ENCODE results near the gene MKRN2OS. TPM values are rescaled to one million over a fixed set of nuclear protein-coding genes. Genes with fewer than 3 reads are reported as not detected.

The MKRN2OS gene
- total RNA-seq, 1 experiment from 2014 or later: not detected

- DNase-seq (ENCODE audit: low spot score) (no peak), ATAC-seq (no peak)
- ChIA-PET POLR2A (no interaction called here), CTCF (interaction anchor here (1.5 to 1.8 kb wide), 2 partner anchors 41 to 57 kb away, joined by 4 to 5 read pairs; no protein-coding TSS in a partner anchor)
- no peak overlapping the region for H3K27ac Mint-ChIP-seq
- peaks cover 18% of the 10 kb centered on the region for H3K36me3 Mint-ChIP-seq
- H3K27me3 Mint-ChIP-seq (ENCODE audit: low read depth): no peaks in the 10 kb centered on the region
- 0 out of 2 replicates have a peak, but pooled peaks cover 3% of the 10 kb centered on the region for H3K4me1 Mint-ChIP-seq
- H3K4me3 Mint-ChIP-seq: no peak overlapping the region
- no peaks in the 10 kb centered on the region for H3K9me3 Mint-ChIP-seq
- TF ChIP-seq, protein P1, sequence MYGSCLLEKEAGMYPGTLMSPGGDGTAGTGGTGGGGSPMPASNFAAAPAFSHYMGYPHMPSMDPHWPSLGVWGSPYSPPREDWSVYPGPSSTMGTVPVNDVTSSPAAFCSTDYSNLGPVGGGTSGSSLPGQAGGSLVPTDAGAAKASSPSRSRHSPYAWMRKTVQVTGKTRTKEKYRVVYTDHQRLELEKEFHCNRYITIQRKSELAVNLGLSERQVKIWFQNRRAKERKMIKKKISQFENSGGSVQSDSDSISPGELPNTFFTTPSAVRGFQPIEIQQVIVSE (CRISPR knock-in tag; IDR thresholded peaks at IDR 0.05; ENCODE audit: borderline replicate concordance): no peak
- no peak for TF ChIP-seq MYBL2 (CRISPR knock-in tag; IDR thresholded peaks at IDR 0.05)
- TF ChIP-seq USF1 (CRISPR knock-in tag; IDR thresholded peaks at IDR 0.05): no peak
- TF ChIP-seq, protein P2, sequence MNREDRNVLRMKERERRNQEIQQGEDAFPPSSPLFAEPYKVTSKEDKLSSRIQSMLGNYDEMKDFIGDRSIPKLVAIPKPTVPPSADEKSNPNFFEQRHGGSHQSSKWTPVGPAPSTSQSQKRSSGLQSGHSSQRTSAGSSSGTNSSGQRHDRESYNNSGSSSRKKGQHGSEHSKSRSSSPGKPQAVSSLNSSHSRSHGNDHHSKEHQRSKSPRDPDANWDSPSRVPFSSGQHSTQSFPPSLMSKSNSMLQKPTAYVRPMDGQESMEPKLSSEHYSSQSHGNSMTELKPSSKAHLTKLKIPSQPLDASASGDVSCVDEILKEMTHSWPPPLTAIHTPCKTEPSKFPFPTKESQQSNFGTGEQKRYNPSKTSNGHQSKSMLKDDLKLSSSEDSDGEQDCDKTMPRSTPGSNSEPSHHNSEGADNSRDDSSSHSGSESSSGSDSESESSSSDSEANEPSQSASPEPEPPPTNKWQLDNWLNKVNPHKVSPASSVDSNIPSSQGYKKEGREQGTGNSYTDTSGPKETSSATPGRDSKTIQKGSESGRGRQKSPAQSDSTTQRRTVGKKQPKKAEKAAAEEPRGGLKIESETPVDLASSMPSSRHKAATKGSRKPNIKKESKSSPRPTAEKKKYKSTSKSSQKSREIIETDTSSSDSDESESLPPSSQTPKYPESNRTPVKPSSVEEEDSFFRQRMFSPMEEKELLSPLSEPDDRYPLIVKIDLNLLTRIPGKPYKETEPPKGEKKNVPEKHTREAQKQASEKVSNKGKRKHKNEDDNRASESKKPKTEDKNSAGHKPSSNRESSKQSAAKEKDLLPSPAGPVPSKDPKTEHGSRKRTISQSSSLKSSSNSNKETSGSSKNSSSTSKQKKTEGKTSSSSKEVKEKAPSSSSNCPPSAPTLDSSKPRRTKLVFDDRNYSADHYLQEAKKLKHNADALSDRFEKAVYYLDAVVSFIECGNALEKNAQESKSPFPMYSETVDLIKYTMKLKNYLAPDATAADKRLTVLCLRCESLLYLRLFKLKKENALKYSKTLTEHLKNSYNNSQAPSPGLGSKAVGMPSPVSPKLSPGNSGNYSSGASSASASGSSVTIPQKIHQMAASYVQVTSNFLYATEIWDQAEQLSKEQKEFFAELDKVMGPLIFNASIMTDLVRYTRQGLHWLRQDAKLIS (CRISPR knock-in tag; IDR thresholded peaks at IDR 0.05; ENCODE audit: borderline replicate concordance): no peak
- TF ChIP-seq, protein P3, sequence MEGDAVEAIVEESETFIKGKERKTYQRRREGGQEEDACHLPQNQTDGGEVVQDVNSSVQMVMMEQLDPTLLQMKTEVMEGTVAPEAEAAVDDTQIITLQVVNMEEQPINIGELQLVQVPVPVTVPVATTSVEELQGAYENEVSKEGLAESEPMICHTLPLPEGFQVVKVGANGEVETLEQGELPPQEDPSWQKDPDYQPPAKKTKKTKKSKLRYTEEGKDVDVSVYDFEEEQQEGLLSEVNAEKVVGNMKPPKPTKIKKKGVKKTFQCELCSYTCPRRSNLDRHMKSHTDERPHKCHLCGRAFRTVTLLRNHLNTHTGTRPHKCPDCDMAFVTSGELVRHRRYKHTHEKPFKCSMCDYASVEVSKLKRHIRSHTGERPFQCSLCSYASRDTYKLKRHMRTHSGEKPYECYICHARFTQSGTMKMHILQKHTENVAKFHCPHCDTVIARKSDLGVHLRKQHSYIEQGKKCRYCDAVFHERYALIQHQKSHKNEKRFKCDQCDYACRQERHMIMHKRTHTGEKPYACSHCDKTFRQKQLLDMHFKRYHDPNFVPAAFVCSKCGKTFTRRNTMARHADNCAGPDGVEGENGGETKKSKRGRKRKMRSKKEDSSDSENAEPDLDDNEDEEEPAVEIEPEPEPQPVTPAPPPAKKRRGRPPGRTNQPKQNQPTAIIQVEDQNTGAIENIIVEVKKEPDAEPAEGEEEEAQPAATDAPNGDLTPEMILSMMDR (IDR thresholded peaks at IDR 0.05): no peak
- no peak for TF ChIP-seq JUN (CRISPR knock-in tag; IDR thresholded peaks at IDR 0.05)
- TF ChIP-seq ZBTB21 (CRISPR knock-in tag; IDR thresholded peaks at IDR 0.05; ENCODE audit: borderline replicate concordance): no peak
- no peak for TF ChIP-seq ZMAT4 (CRISPR knock-in tag; IDR thresholded peaks at IDR 0.05)
- no peak for TF ChIP-seq OVOL2 (CRISPR knock-in tag; IDR thresholded peaks at IDR 0.05; ENCODE audit: borderline replicate concordance)
Observed at GRCh38 chr3:12536423-12536822, 8.9 kb downstream of the MKRN2OS start.

DNA sequence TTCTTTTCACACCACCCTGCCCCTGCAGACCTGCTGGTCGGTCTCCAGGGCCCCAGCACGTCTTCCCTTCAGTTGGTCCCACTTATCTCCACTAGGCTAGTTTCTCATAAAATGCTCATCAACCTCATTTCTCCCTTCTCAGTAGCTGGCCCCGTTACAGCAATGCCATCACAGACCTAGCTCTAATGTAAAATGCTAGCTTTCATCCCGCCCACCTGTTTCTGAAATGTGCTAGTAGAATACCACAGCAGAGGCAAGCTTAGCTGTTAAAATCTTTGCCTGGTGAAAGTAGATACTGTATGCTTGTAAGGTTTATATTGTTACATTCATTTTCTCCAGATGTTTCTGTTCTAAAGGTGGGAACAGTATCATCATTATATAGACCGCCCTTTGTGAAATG lies 13.1 kb downstream of the MKRN2OS start:
- ATAC-seq: no peak
- POLR2A ChIA-PET: no interaction called here
- TF ChIP-seq, protein P4, sequence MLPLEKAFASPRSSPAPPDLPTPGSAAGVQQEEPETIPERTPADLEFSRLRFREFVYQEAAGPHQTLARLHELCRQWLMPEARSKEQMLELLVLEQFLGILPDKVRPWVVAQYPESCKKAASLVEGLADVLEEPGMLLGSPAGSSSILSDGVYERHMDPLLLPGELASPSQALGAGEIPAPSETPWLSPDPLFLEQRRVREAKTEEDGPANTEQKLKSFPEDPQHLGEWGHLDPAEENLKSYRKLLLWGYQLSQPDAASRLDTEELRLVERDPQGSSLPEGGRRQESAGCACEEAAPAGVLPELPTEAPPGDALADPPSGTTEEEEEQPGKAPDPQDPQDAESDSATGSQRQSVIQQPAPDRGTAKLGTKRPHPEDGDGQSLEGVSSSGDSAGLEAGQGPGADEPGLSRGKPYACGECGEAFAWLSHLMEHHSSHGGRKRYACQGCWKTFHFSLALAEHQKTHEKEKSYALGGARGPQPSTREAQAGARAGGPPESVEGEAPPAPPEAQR (CRISPR knock-in tag; IDR thresholded peaks at IDR 0.05): no peak
- TF ChIP-seq ERG (CRISPR knock-in tag; IDR thresholded peaks at IDR 0.05) (no peak), ATF2 (CRISPR knock-in tag; IDR thresholded peaks at IDR 0.05; ENCODE audit: borderline replicate concordance, low read depth) (no peak), MYBL2 (CRISPR knock-in tag; IDR thresholded peaks at IDR 0.05) (no peak), STAT6 (CRISPR knock-in tag; conservative IDR thresholded peaks at IDR 0.05; ENCODE audit: low read depth) (no peak), IRF2 (CRISPR knock-in tag; IDR thresholded peaks at IDR 0.05; ENCODE audit: borderline replicate concordance, low read depth) (no peak)
- TF ChIP-seq, protein P5, sequence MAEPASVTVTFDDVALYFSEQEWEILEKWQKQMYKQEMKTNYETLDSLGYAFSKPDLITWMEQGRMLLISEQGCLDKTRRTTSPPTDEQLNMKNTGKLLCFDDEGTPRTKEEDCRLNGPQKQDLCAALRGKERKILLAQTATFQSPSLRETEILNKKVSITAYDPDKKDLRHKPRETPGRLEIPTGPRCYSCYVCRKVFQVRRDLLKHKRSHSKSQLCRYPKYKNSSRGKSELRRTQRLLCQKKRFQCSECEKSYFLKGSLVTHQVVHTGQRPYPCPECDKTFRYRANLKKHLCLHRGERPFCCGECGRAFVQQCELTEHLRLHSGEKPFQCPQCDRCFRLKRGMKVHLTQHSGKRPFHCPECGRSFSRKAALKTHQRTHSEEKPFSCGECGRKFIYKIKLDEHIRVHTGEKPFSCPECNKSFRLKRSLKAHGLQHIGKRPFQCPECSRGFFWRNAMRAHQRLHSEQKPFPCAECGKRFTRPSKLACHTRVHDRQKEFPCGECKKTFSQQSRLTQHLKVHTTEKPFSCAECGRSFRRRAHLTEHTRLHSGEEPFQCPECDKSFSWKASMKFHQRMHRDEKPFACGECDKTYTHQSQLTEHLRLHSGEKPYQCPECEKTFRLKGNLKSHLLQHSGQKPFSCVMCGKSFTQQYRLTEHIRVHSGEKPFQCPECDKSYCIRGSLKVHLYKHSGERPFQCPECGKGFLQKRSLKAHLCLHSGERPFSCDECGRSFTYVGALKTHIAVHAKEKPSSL (CRISPR knock-in tag; conservative IDR thresholded peaks at IDR 0.05): no peak

More for the DNA sequence above, 13.1 kb downstream of the MKRN2OS start:
- no peaks in the 10 kb centered on the region for H3K9me3 Mint-ChIP-seq
- no peak overlapping the region for H3K27ac Mint-ChIP-seq
- H3K4me3 Mint-ChIP-seq: no peak overlapping the region
- peaks cover 23% of the 10 kb centered on the region for H3K36me3 Mint-ChIP-seq
- DNase-seq (ENCODE audit: low spot score): no peak
- CTCF ChIA-PET: no interaction called here
- no peaks in the 10 kb centered on the region for H3K4me1 Mint-ChIP-seq
- H3K27me3 Mint-ChIP-seq (ENCODE audit: low read depth): no peaks in the 10 kb centered on the region

Data from WTC11 (cell line).